ENCODE results near the gene NBPF14.
"Not testable (repeated sequence)": the region's sequence is repeated elsewhere in the genome, so short reads cannot be mapped to it uniquely, and the experiment has no call there.

NBPF14 gene, protein sequence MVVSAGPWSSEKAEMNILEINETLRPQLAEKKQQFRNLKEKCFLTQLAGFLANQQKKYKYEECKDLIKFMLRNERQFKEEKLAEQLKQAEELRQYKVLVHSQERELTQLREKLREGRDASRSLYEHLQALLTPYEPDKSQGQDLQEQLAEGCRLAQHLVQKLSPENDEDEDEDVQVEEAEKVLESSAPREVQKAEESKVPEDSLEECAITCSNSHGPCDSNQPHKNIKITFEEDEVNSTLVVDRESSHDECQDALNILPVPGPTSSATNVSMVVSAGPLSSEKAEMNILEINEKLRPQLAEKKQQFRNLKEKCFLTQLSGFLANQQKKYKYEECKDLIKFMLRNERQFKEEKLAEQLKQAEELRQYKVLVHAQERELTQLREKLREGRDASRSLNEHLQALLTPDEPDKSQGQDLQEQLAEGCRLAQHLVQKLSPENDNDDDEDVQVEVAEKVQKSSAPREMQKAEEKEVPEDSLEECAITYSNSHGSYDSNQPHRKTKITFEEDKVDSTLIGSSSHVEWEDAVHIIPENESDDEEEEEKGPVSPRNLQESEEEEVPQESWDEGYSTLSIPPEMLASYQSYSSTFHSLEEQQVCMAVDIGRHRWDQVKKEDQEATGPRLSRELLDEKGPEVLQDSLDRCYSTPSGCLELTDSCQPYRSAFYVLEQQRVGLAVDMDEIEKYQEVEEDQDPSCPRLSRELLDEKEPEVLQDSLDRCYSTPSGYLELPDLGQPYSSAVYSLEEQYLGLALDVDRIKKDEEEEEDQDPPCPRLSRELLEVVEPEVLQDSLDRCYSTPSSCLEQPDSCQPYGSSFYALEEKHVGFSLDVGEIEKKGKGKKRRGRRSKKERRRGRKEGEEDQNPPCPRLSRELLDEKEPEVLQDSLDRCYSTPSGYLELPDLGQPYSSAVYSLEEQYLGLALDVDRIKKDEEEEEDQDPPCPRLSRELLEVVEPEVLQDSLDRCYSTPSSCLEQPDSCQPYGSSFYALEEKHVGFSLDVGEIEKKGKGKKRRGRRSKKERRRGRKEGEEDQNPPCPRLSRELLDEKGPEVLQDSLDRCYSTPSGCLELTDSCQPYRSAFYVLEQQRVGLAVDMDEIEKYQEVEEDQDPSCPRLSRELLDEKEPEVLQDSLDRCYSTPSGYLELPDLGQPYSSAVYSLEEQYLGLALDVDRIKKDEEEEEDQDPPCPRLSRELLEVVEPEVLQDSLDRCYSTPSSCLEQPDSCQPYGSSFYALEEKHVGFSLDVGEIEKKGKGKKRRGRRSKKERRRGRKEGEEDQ (N-terminal part only)

GRCh38 chr1:148595911-148596310 lies at the start of gene NBPF14:
TSS of gene NBPF14 (minus strand) at chr1:148596011. CDS start at chr1:148595717, 294 bp downstream.
- H3K9me3 ChIP-seq (ENCODE audit: insufficient read depth, low read depth, low read length); H3K4me3 ChIP-seq (ENCODE audit: low read length); H3K4me1 ChIP-seq (ENCODE audit: insufficient read depth, low read length); H3K27me3 ChIP-seq (ENCODE audit: insufficient read depth, low read length); H3K36me3 ChIP-seq (ENCODE audit: insufficient read depth, low read depth, low read length); H3K27ac ChIP-seq (ENCODE audit: low read length); H3K9ac ChIP-seq (ENCODE audit: low read depth, low read length): not testable (repeated sequence)

GRCh38 chr1:148625451-148625850 lies 29.6 kb upstream of the NBPF14 start:
- not testable (repeated sequence) for H3K36me3 ChIP-seq (ENCODE audit: insufficient read depth, low read depth, low read length); H3K4me3 ChIP-seq (ENCODE audit: low read length); H3K27me3 ChIP-seq (ENCODE audit: insufficient read depth, low read length); H3K9me3 ChIP-seq (ENCODE audit: insufficient read depth, low read depth, low read length); H3K27ac ChIP-seq (ENCODE audit: low read length); H3K9ac ChIP-seq (ENCODE audit: low read depth, low read length); H3K4me1 ChIP-seq (ENCODE audit: insufficient read depth, low read length)

GRCh38 chr1:148618216-148618615 lies 22.4 kb upstream of the NBPF14 start:
- H3K36me3 ChIP-seq (ENCODE audit: insufficient read depth, low read depth, low read length); H3K27ac ChIP-seq (ENCODE audit: low read length); H3K4me1 ChIP-seq (ENCODE audit: insufficient read depth, low read length); H3K9ac ChIP-seq (ENCODE audit: low read depth, low read length); H3K9me3 ChIP-seq (ENCODE audit: insufficient read depth, low read depth, low read length); H3K27me3 ChIP-seq (ENCODE audit: insufficient read depth, low read length); H3K4me3 ChIP-seq (ENCODE audit: low read length): not testable (repeated sequence)

- not testable (repeated sequence) for H3K4me3 ChIP-seq (ENCODE audit: low read length); H3K36me3 ChIP-seq (ENCODE audit: insufficient read depth, low read depth, low read length); H3K4me1 ChIP-seq (ENCODE audit: insufficient read depth, low read length); H3K9ac ChIP-seq (ENCODE audit: low read depth, low read length); H3K27ac ChIP-seq (ENCODE audit: low read length); H3K27me3 ChIP-seq (ENCODE audit: insufficient read depth, low read length); H3K9me3 ChIP-seq (ENCODE audit: insufficient read depth, low read depth, low read length)
Observed at GRCh38 chr1:148605266-148605665, 9.5 kb upstream of the NBPF14 start.

DNA sequence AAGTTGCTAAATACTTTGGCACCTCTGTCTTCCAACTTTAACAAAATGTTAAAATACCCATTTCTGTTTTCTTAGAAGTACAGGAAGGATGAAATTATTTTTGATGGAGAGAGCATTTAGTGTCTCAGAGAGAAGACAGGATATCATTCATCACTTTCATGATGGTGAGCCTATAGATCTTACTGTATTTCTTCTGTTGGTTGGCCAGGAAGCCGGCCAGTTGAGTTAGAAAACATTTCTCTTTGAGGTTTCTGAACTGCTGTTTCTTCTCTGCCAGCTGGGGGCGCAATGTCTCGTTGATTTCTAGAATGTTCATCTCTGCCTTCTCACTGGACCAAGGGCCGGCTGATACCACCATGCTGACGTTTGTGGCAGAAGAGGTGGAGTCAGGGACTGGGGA lies 451 bp downstream of the NBPF14 start:
- not testable (repeated sequence) for H3K9me3 ChIP-seq (ENCODE audit: insufficient read depth, low read depth, low read length); H3K9ac ChIP-seq (ENCODE audit: low read depth, low read length); H3K4me1 ChIP-seq (ENCODE audit: insufficient read depth, low read length); H3K4me3 ChIP-seq (ENCODE audit: low read length); H3K27me3 ChIP-seq (ENCODE audit: insufficient read depth, low read length); H3K27ac ChIP-seq (ENCODE audit: low read length); H3K36me3 ChIP-seq (ENCODE audit: insufficient read depth, low read depth, low read length)

GRCh38 chr1:148591098-148591497 lies 4.7 kb downstream of the NBPF14 start:
- H3K27ac ChIP-seq (ENCODE audit: low read length); H3K4me1 ChIP-seq (ENCODE audit: insufficient read depth, low read length); H3K4me3 ChIP-seq (ENCODE audit: low read length); H3K36me3 ChIP-seq (ENCODE audit: insufficient read depth, low read depth, low read length); H3K9ac ChIP-seq (ENCODE audit: low read depth, low read length); H3K27me3 ChIP-seq (ENCODE audit: insufficient read depth, low read length); H3K9me3 ChIP-seq (ENCODE audit: insufficient read depth, low read depth, low read length): not testable (repeated sequence)

DNA sequence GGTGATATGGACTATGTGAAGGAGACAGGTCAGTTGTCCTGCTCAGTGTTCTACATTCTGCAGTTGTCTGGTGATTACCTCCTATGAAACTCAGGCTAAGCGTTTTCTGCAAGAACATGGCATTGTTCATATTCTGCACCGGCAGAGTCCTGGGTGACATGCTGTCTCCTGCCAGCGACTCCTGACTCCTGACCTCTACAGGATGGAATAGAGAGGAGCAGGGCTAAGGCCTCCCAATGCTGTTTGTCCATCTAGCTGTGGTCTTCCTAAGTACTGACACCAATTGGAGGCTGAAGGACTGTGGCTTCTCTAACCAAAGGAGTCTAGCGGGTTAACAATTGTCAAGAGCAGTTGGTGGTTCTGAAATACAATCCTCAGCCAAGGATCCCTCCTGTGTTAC lies 63.7 kb downstream of the NBPF14 start:
- H3K9ac ChIP-seq (ENCODE audit: low read depth, low read length); H3K27ac ChIP-seq (ENCODE audit: low read length); H3K36me3 ChIP-seq (ENCODE audit: insufficient read depth, low read depth, low read length); H3K9me3 ChIP-seq (ENCODE audit: insufficient read depth, low read depth, low read length); H3K27me3 ChIP-seq (ENCODE audit: insufficient read depth, low read length); H3K4me3 ChIP-seq (ENCODE audit: low read length); H3K4me1 ChIP-seq (ENCODE audit: insufficient read depth, low read length): not testable (repeated sequence)

- not testable (repeated sequence) for H3K36me3 ChIP-seq (ENCODE audit: insufficient read depth, low read depth, low read length); H3K27me3 ChIP-seq (ENCODE audit: insufficient read depth, low read length); H3K4me1 ChIP-seq (ENCODE audit: insufficient read depth, low read length); H3K9ac ChIP-seq (ENCODE audit: low read depth, low read length); H3K27ac ChIP-seq (ENCODE audit: low read length); H3K9me3 ChIP-seq (ENCODE audit: insufficient read depth, low read depth, low read length)
- peak overlapping the region; percentile 50; the same call in 1 of the 2 replicates for H3K4me3 ChIP-seq (ENCODE audit: low read length)
Observed at GRCh38 chr1:148529101-148529567, 66.7 kb downstream of the NBPF14 start.

- not testable (repeated sequence) for H3K27ac ChIP-seq (ENCODE audit: low read length); H3K27me3 ChIP-seq (ENCODE audit: insufficient read depth, low read length); H3K4me1 ChIP-seq (ENCODE audit: insufficient read depth, low read length); H3K36me3 ChIP-seq (ENCODE audit: insufficient read depth, low read depth, low read length); H3K4me3 ChIP-seq (ENCODE audit: low read length); H3K9ac ChIP-seq (ENCODE audit: low read depth, low read length); H3K9me3 ChIP-seq (ENCODE audit: insufficient read depth, low read depth, low read length)
Observed at GRCh38 chr1:148528591-148528990, 67.2 kb downstream of the NBPF14 start.

DNA sequence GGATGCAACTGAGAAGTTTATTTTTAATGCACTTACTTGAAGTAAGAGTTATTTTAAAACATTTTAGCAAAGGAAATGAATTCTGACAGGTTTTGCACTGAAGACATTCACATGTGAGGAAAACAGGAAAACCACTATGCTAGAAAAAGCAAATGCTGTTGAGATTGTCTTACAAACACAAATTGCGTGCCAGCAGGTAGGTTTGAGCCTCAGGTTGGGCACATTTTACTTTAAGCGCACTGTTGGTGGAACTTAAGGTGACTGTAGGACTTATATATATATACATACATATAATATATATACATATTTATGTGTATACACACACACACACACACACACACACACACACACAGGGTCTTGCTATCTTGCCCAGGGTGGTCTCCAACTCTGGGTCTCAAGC lies 69.2 kb downstream of the NBPF14 start:
- H3K36me3 ChIP-seq (ENCODE audit: insufficient read depth, low read depth, low read length), result not testable (repeated sequence)

DNA sequence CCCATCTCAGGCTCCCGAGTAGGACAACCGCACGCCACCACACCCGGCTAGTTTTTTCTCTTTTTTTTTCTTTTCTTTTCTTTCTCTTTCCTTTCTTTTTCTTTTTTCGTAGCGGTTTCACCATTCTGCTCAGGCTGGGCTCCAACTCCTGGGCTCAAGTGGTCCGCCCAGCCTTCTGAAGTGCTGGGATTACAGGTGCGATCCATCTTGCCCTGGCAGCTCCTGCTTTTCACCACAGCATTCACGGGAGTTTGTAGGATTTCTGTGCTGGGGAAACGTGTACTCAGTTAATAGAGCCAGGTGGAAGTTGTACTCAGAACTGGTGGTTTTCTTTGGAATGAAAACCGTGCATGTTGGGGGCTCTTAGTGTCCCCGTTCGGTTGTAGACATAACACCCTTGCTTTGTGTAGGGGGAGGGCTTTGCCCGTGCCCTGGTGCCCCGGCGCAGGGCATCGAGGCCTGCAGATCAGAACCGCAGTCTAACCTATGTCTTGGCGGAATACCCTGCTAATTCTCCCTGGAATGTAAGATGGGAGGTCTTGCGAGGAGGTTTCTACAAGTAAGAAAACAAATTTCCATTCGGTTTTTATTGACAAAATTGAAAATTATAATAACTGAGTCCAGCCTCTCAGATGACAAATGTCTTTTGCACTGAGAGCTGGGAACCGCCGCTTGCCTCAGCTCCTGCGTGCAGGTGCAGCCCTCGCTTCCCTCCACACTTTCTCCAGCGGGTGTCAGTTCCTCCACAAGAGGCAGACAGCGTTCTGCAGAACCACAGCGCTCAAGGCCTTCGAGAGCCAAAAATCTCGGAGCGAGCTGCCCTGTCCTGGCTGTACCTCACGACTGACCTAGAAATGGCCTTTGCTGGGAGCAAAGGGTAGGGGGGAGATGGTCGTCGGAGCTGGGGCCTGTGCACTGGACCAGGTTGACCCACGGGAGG lies 72.3 kb downstream of the NBPF14 start:
- H3K4me3 ChIP-seq (ENCODE audit: low read length); H3K4me1 ChIP-seq (ENCODE audit: insufficient read depth, low read length); H3K27ac ChIP-seq (ENCODE audit: low read length); H3K27me3 ChIP-seq (ENCODE audit: insufficient read depth, low read length); H3K9ac ChIP-seq (ENCODE audit: low read depth, low read length); H3K9me3 ChIP-seq (ENCODE audit: insufficient read depth, low read depth, low read length); H3K36me3 ChIP-seq (ENCODE audit: insufficient read depth, low read depth, low read length): not testable (repeated sequence)

More for the DNA sequence above, 69.2 kb downstream of the NBPF14 start:
- not testable (repeated sequence) for H3K4me1 ChIP-seq (ENCODE audit: insufficient read depth, low read length); H3K27me3 ChIP-seq (ENCODE audit: insufficient read depth, low read length); H3K27ac ChIP-seq (ENCODE audit: low read length); H3K9ac ChIP-seq (ENCODE audit: low read depth, low read length); H3K4me3 ChIP-seq (ENCODE audit: low read length); H3K9me3 ChIP-seq (ENCODE audit: insufficient read depth, low read depth, low read length)
